Fibroblast of pulmonary artery (primary cell): Measurements from ENCODE around the gene ZNF549.

ENCODE experiments used
- DNase-seq: peaks from one replicate; pipeline ENCODE4 v3.0.0-alpha.2; 2010; ENCODE audit warnings: low read depth
- H3K4me3 ChIP-seq: replicated peaks from 2 replicates; pipeline ENCODE4 v1.5.1; 2011; ENCODE audit warnings: low read depth, mild to moderate bottlenecking, control low read depth, low read length, moderate library complexity
- CTCF ChIP-seq: IDR thresholded peaks from 2 replicates; pipeline ENCODE4 v1.5.1; 2011; ENCODE audit warnings: mild to moderate bottlenecking, control low read depth, low read length, inconsistent platforms; ENCODE audit errors: missing control alignments

ZNF549 gene

GRCh38 chr19:57559008-57559403, 31.9 kb downstream of the ZNF549 start:
- H3K4me3 ChIP-seq = peak overlapping the region; percentile 96
- DNase-seq = peak; percentile 17
- no peak for TF ChIP-seq CTCF

- DNase-seq = peak; percentile 92
- TF ChIP-seq CTCF = no peak
Measured at GRCh38 chr19:57559404-57560025, 32.4 kb downstream of the ZNF549 start, which contains the start of gene ZNF550. Gene ZNF550 (minus strand): TSS chr19:57559863. CDS start chr19:57559682, 181 bp downstream.

GRCh38 chr19:57560049-57560491, 32.9 kb downstream of the ZNF549 start:
- TF ChIP-seq CTCF = no peak
- H3K4me3 ChIP-seq = peak overlapping the region; percentile 96
- peak; percentile 72 for DNase-seq

More at GRCh38 chr19:57559404-57560025, 32.4 kb downstream of the ZNF549 start, which contains the start of gene ZNF550:
- H3K4me3 ChIP-seq = peak within 1 kb of the TSS; percentile 96

GRCh38 chr19:57563547-57563946, 36.4 kb downstream of the ZNF549 start:
- DNase-seq = no peak
- TF ChIP-seq CTCF = no peak
- H3K4me3 ChIP-seq = no peak overlapping the region

- TF ChIP-seq CTCF = no peak
- DNase-seq = peak; percentile 47
- no peak overlapping the region for H3K4me3 ChIP-seq
Measured at GRCh38 chr19:57566396-57567265, 39.5 kb downstream of the ZNF549 start.

GRCh38 chr19:57570707-57571106, 43.6 kb downstream of the ZNF549 start:
- no peak for TF ChIP-seq CTCF
- H3K4me3 ChIP-seq = no peak overlapping the region
- no peak for DNase-seq
